ENCODE measurements around the gene FGFR2.

Gene FGFR2

DNA sequence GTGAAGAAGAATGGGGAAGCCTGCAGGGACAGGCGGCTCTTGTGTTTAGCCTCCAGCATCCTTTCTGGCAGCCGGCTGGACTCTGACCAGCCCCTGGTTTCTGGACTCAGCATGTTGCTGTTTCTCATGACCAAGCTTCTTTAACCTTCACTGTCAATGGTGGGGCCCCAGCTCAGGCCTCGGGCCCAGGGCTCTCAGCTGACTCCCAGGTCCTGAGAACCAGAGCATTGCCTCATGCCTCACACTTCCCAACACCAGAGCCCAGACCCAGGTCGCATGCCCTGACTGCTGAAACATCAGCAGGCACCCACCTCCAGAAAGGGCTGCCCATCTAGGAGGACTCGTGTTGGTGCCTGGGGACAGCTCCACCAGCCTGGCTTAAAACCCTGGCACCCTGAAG, 34.8 kb upstream of the FGFR2 start:
- TF ChIP-seq, protein P1, sequence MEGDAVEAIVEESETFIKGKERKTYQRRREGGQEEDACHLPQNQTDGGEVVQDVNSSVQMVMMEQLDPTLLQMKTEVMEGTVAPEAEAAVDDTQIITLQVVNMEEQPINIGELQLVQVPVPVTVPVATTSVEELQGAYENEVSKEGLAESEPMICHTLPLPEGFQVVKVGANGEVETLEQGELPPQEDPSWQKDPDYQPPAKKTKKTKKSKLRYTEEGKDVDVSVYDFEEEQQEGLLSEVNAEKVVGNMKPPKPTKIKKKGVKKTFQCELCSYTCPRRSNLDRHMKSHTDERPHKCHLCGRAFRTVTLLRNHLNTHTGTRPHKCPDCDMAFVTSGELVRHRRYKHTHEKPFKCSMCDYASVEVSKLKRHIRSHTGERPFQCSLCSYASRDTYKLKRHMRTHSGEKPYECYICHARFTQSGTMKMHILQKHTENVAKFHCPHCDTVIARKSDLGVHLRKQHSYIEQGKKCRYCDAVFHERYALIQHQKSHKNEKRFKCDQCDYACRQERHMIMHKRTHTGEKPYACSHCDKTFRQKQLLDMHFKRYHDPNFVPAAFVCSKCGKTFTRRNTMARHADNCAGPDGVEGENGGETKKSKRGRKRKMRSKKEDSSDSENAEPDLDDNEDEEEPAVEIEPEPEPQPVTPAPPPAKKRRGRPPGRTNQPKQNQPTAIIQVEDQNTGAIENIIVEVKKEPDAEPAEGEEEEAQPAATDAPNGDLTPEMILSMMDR (IDR thresholded peaks at IDR 0.05; ENCODE audit: low read depth, low read length), result no peak

DNA sequence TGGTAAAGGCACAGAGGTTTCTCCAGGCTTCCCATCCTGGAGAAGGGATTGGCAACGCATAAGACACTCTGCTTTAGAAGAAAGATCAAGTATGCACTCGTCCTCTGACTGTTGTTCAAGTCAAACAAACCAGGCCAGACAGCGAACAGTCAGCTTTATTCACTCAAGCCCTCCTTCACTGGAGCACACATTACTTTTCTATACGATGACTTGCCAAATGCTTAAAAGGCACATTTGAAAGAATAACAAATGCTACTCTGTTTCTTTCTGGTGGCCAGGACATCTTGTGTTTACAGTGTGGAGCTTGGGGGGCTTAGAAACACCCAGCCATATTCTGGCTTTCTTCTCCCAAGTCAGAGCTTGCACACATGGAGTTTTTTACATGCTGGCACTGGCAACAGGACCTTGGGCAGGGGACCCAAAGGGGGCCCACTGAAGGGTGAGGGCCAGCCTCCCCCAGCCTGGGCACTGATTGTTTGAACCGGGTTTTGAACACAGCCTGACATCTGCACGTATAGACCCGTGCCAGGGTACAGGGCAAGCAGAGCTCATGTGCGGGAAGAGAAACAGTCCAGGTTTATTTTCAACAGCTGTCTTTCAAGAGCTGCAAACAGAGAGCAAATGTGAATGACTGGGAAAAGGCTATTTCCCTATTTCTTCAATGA, 33.3 kb upstream of the FGFR2 start:
- TF ChIP-seq, protein P1 (IDR thresholded peaks at IDR 0.05; ENCODE audit: low read depth, low read length), result no peak

More for the DNA sequence above, 34.8 kb upstream of the FGFR2 start:
- no peak overlapping the region for H3K4me3 ChIP-seq (ENCODE audit: low read depth, low read length)

DNA sequence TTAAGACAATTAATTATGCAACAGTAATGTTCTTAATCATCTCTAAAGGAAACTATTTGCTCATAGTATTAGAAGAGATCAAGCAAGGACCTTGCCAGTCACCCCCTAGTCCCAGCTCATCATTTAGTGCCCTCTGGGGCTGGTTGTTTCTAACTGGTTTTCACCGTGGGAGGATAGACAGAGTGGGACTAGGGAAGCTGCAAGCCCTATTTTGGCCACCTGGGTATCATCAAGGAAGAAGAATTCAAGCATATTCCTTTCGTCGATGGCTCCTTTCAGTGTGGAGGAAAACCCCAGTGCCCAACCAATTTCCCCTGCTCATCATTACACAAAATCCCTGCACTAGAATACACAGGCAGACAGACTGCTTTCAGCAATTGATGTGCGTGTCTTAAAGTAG, 30.6 kb upstream of the FGFR2 start:
- no peak overlapping the region for H3K4me3 ChIP-seq (ENCODE audit: low read depth, low read length)
- TF ChIP-seq, protein P1 (IDR thresholded peaks at IDR 0.05; ENCODE audit: low read depth, low read length), result no peak

More for the DNA sequence above, 33.3 kb upstream of the FGFR2 start:
- no peak overlapping the region for H3K4me3 ChIP-seq (ENCODE audit: low read depth, low read length)

GRCh38 chr10:121627876-121628581, 29.8 kb upstream of the FGFR2 start:
- TF ChIP-seq, protein P1 (IDR thresholded peaks at IDR 0.05; ENCODE audit: low read depth, low read length), result no peak

DNA sequence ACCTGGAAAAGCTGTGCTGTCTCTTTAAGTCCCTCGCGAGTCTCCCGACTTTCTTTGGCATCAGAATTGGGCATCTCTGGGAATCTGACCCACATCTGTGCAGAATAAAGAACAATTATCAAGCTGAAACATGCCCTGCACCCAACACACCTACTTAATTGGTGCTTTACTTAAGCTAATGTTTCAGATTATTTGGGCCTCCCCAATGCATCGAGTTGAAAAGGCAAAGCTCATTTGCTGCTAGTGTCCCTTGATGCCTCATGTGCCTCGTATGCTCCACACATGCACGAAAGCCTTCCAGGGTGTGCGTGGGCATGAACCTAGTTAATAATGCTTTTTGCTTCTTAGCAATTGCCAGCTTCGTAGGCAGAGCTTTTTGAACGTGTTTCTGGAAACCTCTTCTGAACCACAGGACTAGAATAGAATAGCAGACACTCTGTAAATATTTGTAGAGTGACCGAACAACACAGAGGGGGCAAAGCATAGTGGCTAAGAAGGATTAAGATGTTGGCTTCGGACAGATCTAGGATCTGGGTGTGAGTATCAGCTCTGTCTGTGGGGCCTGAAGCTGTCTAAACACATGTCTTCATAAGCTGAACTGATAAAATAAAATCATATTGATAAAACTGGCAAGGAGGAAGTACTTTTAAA, 26.7 kb upstream of the FGFR2 start:
- TF ChIP-seq, protein P1 (IDR thresholded peaks at IDR 0.05; ENCODE audit: low read depth, low read length), result no peak
- H3K4me3 ChIP-seq (ENCODE audit: low read depth, low read length), result no peak overlapping the region

More at GRCh38 chr10:121627876-121628581, 29.8 kb upstream of the FGFR2 start:
- no peak overlapping the region for H3K4me3 ChIP-seq (ENCODE audit: low read depth, low read length)

- no peak overlapping the region for H3K4me3 ChIP-seq (ENCODE audit: low read depth, low read length)
- TF ChIP-seq, protein P1 (IDR thresholded peaks at IDR 0.05; ENCODE audit: low read depth, low read length), result no peak
Measured at GRCh38 chr10:121618906-121619305, 20.7 kb upstream of the FGFR2 start.

DNA sequence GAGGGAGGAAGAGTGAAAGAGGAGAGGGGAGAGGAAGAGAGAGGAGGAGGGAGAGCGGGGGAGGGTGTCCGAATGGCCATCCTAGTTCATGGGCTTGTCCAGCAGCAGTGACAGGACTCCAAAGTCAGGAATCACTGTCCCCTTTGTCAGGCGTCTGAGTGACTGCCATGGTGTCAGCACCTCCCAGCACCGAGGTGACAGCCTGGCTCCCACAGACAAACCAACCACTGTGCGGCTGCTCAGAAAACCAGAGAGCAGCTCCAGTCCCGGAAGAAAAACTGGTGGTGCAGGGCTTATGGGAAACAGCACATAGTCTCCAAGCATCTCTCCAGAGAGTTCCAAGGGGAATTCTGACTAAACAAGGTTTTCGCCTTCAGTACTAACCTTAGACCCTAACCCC, 18.9 kb upstream of the FGFR2 start:
- TF ChIP-seq, protein P1 (IDR thresholded peaks at IDR 0.05; ENCODE audit: low read depth, low read length), result no peak
- H3K4me3 ChIP-seq (ENCODE audit: low read depth, low read length), result no peak overlapping the region
